ENCODE measurements around the gene BEND4. TPM values are rescaled to one million over a fixed set of nuclear protein-coding genes. Genes with fewer than 3 reads are reported as not detected.
"Not testable (repeated sequence)": the region's sequence is repeated elsewhere in the genome, so short reads cannot be mapped to it uniquely, and the experiment has no call there.

The BEND4 gene
- total and polyA plus RNA-seq, 11 donors: 0.01 to 0.28 (median 0.04) TPM; not detected in 6

DNA sequence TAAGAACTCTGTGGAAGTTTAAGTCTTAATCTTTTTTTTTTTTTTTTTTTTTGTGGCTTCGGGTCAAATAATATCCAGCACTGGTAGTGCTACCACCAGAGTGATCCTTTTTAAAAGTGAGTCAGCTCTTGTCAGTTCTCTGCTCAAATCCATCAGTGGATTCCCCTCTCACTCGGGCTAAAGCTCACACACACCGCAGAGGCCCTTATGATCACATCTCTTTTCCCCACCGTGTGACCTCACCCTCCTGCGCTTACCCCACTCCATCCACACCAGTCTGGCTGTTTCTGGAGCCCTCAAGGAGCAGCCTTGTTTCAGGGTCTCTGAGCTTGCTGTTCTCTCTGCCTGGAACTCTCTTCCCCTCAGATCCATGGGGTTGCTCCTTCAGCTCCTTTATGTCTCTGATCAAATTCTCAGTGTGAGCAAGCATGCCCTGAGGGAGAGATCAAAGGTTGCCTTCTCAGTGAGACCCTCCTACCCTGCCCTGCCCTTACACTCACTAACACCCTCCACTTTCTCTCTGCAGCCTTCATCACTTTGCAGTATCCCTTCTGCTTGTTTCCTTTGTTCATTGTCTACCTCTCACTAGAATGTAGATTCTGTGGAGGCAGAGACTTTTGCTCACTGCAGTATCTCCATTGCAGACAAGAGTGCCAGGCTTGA is 19.8 kb upstream of the BEND4 start:
- ATAC-seq: no peak
- Histone ChIP-seq H3K9me3 (peaks cover 0 to 10% (median 0%) of the 10 kb centered on the region in 12 donors), H3K27me3 (peaks cover 0 to 12% (median 0%) of the 10 kb centered on the region in 9 donors), H3K27ac (no peak overlapping the region), H3K36me3 (no peaks in the 10 kb centered on the region), H3K4me1 (no peaks in the 10 kb centered on the region), H3K4me3 (no peak overlapping the region)
- DNase-seq: no peak
- 74 to 80% (median 80%) methylated on average over 5 of the region's 5 CpGs for WGBS, 4 donors
- TF ChIP-seq POLR2A (IDR thresholded peaks at IDR 0.05): no peak
- TF ChIP-seq, protein P1, sequence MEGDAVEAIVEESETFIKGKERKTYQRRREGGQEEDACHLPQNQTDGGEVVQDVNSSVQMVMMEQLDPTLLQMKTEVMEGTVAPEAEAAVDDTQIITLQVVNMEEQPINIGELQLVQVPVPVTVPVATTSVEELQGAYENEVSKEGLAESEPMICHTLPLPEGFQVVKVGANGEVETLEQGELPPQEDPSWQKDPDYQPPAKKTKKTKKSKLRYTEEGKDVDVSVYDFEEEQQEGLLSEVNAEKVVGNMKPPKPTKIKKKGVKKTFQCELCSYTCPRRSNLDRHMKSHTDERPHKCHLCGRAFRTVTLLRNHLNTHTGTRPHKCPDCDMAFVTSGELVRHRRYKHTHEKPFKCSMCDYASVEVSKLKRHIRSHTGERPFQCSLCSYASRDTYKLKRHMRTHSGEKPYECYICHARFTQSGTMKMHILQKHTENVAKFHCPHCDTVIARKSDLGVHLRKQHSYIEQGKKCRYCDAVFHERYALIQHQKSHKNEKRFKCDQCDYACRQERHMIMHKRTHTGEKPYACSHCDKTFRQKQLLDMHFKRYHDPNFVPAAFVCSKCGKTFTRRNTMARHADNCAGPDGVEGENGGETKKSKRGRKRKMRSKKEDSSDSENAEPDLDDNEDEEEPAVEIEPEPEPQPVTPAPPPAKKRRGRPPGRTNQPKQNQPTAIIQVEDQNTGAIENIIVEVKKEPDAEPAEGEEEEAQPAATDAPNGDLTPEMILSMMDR (IDR thresholded peaks at IDR 0.05): no peak
- intact Hi-C loops (cut with DNase I): no loop called here

DNA sequence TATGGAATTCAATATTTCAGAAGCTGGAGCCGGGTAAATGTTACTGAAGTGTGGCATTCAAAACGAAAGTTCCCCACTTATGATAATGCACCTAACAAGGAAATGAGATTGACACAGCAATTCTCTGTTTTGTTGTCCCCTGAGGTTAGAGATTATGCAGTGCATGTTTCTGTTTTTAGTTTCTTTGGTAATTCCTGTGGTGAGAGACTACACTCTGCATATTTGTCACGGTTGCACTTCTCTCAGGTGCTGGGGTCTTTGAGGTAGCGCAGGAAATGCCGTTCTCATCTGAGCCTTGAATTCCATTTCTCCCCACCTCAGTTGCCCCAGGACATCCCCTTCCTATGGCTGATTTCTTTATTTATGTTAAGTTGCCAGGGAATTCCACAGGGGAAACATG is 15.3 kb upstream of the BEND4 start:
- no peak for DNase-seq
- peaks cover 0 to 10% (median 0%) of the 10 kb centered on the region in 12 donors for H3K9me3 ChIP-seq
- H3K27me3 ChIP-seq: peaks cover 0 to 4% (median 0%) of the 10 kb centered on the region in 9 donors
- H3K36me3 ChIP-seq: no peaks in the 10 kb centered on the region
- H3K4me1 ChIP-seq: no peaks in the 10 kb centered on the region
- no peak overlapping the region for H3K4me3 ChIP-seq
- WGBS, 4 donors: 67 to 77% (median 68%) methylated on average over 5 of the region's 5 CpGs
- intact Hi-C loops (cut with DNase I): no loop called here
- TF ChIP-seq, protein P1 (IDR thresholded peaks at IDR 0.05): no peak
- TF ChIP-seq POLR2A (IDR thresholded peaks at IDR 0.05): no peak
- H3K27ac ChIP-seq: no peak overlapping the region
- ATAC-seq: no peak

DNA sequence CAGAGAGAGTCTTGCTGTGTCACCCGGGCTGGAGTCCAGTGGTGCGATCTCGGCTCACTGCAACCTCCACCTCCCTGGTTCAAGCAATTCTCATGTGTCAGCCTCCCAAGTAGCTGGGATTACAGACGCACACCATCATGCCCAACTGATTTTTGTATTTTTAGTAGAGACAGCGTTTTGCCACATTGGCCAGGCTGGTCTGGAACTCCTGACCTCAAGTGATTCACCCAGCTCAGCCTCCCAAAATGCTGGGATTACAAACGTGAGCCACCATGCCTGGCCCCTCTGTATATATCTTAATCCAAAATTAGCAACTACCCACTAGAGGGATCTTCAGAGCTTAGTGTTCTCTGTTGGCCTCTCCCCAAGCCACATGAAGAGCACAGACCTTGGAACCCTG is 13.7 kb upstream of the BEND4 start:
- WGBS, 4 donors: 75 to 79% (median 79%) methylated on average over 6 of the region's 6 CpGs
- H3K4me1 ChIP-seq; H3K27me3 ChIP-seq; H3K36me3 ChIP-seq; H3K4me3 ChIP-seq; DNase-seq; H3K27ac ChIP-seq; ATAC-seq; intact Hi-C loops (cut with DNase I): not testable (repeated sequence)
- peaks cover 0 to 10% (median 0%) of the 10 kb centered on the region in 12 donors for H3K9me3 ChIP-seq

DNA sequence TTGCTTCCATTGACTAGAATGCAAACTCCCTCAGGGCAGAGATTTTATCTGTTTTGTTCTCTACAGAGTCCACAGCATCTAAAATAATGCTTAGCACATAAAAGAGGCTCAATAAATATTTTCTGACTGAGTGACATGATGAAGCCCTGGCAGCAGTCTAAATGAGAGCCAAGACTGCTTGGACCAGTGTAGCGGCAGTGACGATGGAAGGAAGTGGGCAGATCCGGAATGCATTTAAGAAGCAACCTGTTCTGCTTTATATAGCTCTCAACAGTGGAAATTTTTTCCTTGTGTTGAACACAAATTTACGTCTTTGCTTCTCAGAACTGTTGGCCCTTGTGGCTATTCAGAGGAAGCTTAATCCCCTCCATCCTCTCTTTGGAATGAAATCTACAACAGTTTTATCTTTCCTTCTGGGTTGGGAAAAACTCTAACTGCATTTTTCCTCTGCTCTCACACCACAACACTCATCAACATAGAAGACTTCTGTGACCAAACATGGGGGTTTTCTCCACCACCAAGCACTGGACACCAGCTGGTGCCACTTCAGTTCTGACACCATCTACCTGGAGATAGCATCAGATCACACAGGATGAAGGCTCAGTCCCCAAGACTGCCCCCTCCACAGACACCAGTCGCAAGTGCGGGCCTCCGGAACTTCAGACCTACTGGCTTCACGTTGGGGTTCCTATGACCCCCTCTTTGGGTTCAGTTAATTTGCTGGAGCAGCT is 7.0 kb upstream of the BEND4 start:
- WGBS, 4 donors: 71 to 80% (median 78%) methylated on average over 8 of the region's 8 CpGs
- Histone ChIP-seq H3K9me3 (peaks cover 0 to 7% (median 0%) of the 10 kb centered on the region in 12 donors), H3K27me3 (peaks cover 0 to 11% (median 0%) of the 10 kb centered on the region in 9 donors), H3K4me1 (no peaks in the 10 kb centered on the region), H3K4me3 (no peak overlapping the region), H3K36me3 (no peaks in the 10 kb centered on the region), H3K27ac (no peak overlapping the region)
- intact Hi-C loops (cut with DNase I): no loop called here
- ATAC-seq (no peak), DNase-seq (no peak)
- no peak for TF ChIP-seq POLR2A (IDR thresholded peaks at IDR 0.05)
- TF ChIP-seq, protein P1 (IDR thresholded peaks at IDR 0.05): no peak

Data from heart left ventricle (tissue), 16 donors.